Stimulated activated CD8-positive, alpha-beta memory T cell treated with anti-CD3 and anti-CD28 coated beads, Interleukin-15, amount 100 ng/mL, for 1 hour (primary cell): ENCODE data around the gene APBB3.
"Not testable (repeated sequence)": the region's sequence is repeated elsewhere in the genome, so short reads cannot be mapped to it uniquely, and the experiment has no call there.

Experiments used
- DNase-seq: peaks from one replicate; pipeline ENCODE4 v3.0.0-alpha.2; 2020; ENCODE audit warnings: low read depth

Gene APBB3

GRCh38 chr5:140564196-140565023, at the start of gene APBB3, which contains the start of gene SLC35A4:
TSS of gene APBB3 (minus strand) at chr5:140564598. CDS start at chr5:140564245, 353 bp downstream.
TSS of gene SLC35A4 (plus strand) at chr5:140564828. CDS start at chr5:140567170, 2,342 bp downstream.
- DNase-seq: peak; percentile 95

- no peak for DNase-seq
Measured at GRCh38 chr5:140611020-140611521, 46.7 kb upstream of the APBB3 start.

- DNase-seq: no peak
Measured at GRCh38 chr5:140609126-140609525, 44.7 kb upstream of the APBB3 start.

GRCh38 chr5:140608722-140609121, 44.3 kb upstream of the APBB3 start:
- no peak for DNase-seq

GRCh38 chr5:140607031-140607430, 42.6 kb upstream of the APBB3 start:
- DNase-seq: no peak

- DNase-seq: no peak
Measured at GRCh38 chr5:140605879-140606278, 41.5 kb upstream of the APBB3 start.

GRCh38 chr5:140603734-140604133, 39.3 kb upstream of the APBB3 start:
- no peak for DNase-seq

GRCh38 chr5:140603446-140603698, 39.0 kb upstream of the APBB3 start:
- DNase-seq: not testable (repeated sequence)

GRCh38 chr5:140602147-140602546, 37.7 kb upstream of the APBB3 start:
- DNase-seq: no peak

GRCh38 chr5:140600096-140600495, 35.7 kb upstream of the APBB3 start:
- DNase-seq: no peak

GRCh38 chr5:140598836-140599235, 34.4 kb upstream of the APBB3 start:
- no peak for DNase-seq

- DNase-seq: no peak
Measured at GRCh38 chr5:140596321-140596741, 31.9 kb upstream of the APBB3 start.

GRCh38 chr5:140595538-140596300, 31.3 kb upstream of the APBB3 start:
- no peak for DNase-seq

- DNase-seq: no peak
Measured at GRCh38 chr5:140594169-140594568, 29.8 kb upstream of the APBB3 start.

GRCh38 chr5:140593070-140593469, 28.7 kb upstream of the APBB3 start:
- not testable (repeated sequence) for DNase-seq

- no peak for DNase-seq
Measured at GRCh38 chr5:140591747-140592372, 27.5 kb upstream of the APBB3 start.

- DNase-seq: no peak
Measured at GRCh38 chr5:140590861-140591260, 26.5 kb upstream of the APBB3 start.

GRCh38 chr5:140588311-140589070, 24.1 kb upstream of the APBB3 start:
- DNase-seq: no peak

GRCh38 chr5:140587495-140587894, 23.1 kb upstream of the APBB3 start:
- DNase-seq: no peak

- not testable (repeated sequence) for DNase-seq
Measured at GRCh38 chr5:140579188-140579747, 14.9 kb upstream of the APBB3 start.

- no peak for DNase-seq
Measured at GRCh38 chr5:140576776-140577201, 12.4 kb upstream of the APBB3 start.

- DNase-seq: no peak
Measured at GRCh38 chr5:140575309-140575708, 10.9 kb upstream of the APBB3 start.
